ENCODE measurements around the gene SLC30A7. TPM values are rescaled to one million over a fixed set of nuclear protein-coding genes. Genes with fewer than 3 reads are reported as not detected.
A peak's percentile ranks its signal among the peaks of the same experiment; 100 is the strongest.
"Not testable (repeated sequence)": the region's sequence is repeated elsewhere in the genome, so short reads cannot be mapped to it uniquely, and the experiment has no call there.

The SLC30A7 gene
- total RNA-seq, 2 experiments from 2014 or later: 38.9 to 42.7 TPM

DNA sequence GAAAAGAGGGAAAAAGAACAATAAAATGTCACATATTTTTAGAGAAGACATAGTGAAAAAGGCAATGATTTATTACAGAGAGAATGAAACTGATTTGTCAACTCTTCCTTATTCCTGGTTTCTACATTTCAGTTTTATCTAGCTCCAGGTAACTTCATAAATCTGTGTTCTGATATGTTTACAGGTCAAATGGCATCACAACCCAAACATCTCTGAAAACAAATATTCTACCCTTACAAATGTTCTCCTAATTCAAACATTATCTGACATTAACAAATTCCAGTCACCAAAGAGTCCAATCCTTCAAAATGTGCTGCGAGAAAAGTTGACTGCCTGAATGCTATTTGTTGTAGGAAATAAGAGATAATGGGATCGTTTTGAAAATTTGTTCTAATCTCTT, 21.5 kb upstream of the SLC30A7 start:
- DNase-seq: no peak
- CTCF ChIA-PET: no interaction called here
- H3K27me3 Mint-ChIP-seq: no peaks in the 10 kb centered on the region
- POLR2A ChIA-PET: interaction anchor here (1.6 kb wide), 1 partner anchor 22 kb away, joined by 5 read pairs; the partner anchor contains the start of gene SLC30A7
- H3K9me3 Mint-ChIP-seq: no peaks in the 10 kb centered on the region
- no peak overlapping the region for H3K4me3 Mint-ChIP-seq
- H3K4me1 Mint-ChIP-seq: no peaks in the 10 kb centered on the region
- H3K36me3 Mint-ChIP-seq (ENCODE audit: low read depth): no peaks in the 10 kb centered on the region
- H3K27ac Mint-ChIP-seq: no peak overlapping the region

DNA sequence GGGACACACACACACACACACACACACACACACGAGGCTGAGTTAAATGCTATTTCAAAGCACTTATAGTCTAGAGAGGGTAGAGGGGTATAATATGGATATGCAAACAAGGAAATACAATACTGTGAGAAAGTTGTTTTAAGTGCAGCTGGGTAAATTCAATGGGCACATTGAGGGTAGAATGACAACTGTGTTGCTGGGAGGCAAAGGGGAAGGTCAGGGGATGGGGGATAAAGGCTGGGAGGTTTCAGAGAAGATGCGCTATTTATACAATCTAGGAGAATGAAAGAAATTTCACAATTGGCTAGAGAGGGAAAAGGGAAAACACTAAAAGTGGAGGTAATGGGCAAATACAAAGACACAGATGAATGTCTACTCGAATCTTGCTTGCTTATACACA, 20.7 kb upstream of the SLC30A7 start:
- no peak overlapping the region for H3K27ac Mint-ChIP-seq
- H3K9me3 Mint-ChIP-seq: no peaks in the 10 kb centered on the region
- no peak overlapping the region for H3K4me3 Mint-ChIP-seq
- H3K27me3 Mint-ChIP-seq: no peaks in the 10 kb centered on the region
- CTCF ChIA-PET: no interaction called here
- no peaks in the 10 kb centered on the region for H3K36me3 Mint-ChIP-seq (ENCODE audit: low read depth)
- POLR2A ChIA-PET: no interaction called here
- DNase-seq: no peak
- H3K4me1 Mint-ChIP-seq: no peaks in the 10 kb centered on the region

- ChIA-PET CTCF (no interaction called here), POLR2A (no interaction called here)
- no peak for DNase-seq
- H3K4me1 Mint-ChIP-seq: no peaks in the 10 kb centered on the region
- H3K36me3 Mint-ChIP-seq (ENCODE audit: low read depth): no peaks in the 10 kb centered on the region
- no peaks in the 10 kb centered on the region for H3K27me3 Mint-ChIP-seq
- H3K27ac Mint-ChIP-seq: no peak overlapping the region
- no peak overlapping the region for H3K4me3 Mint-ChIP-seq
- no peaks in the 10 kb centered on the region for H3K9me3 Mint-ChIP-seq
Measured at GRCh38 chr1:100876291-100876690, 19.6 kb upstream of the SLC30A7 start.

- H3K4me3 Mint-ChIP-seq: no peak overlapping the region
- no peaks in the 10 kb centered on the region for H3K9me3 Mint-ChIP-seq
- H3K27me3 Mint-ChIP-seq: no peaks in the 10 kb centered on the region
- no peak for DNase-seq
- ChIA-PET POLR2A (interaction anchor here (1.2 kb wide), 1 partner anchor 16 kb away, joined by 3 read pairs; no protein-coding TSS in a partner anchor), CTCF (interaction anchor here (0.8 to 1.6 kb wide), 2 partner anchors 11 to 16 kb away, joined by 3 to 6 read pairs; partner anchors contain the start of genes EXTL2 and SLC30A7)
- H3K4me1 Mint-ChIP-seq: no peaks in the 10 kb centered on the region
- H3K36me3 Mint-ChIP-seq (ENCODE audit: low read depth): no peaks in the 10 kb centered on the region
- H3K27ac Mint-ChIP-seq: no peak overlapping the region
Measured at GRCh38 chr1:100879422-100879821, 16.5 kb upstream of the SLC30A7 start.

GRCh38 chr1:100881687-100882086, 14.2 kb upstream of the SLC30A7 start:
- no peaks in the 10 kb centered on the region for H3K36me3 Mint-ChIP-seq (ENCODE audit: low read depth)
- POLR2A ChIA-PET: no interaction called here

DNA sequence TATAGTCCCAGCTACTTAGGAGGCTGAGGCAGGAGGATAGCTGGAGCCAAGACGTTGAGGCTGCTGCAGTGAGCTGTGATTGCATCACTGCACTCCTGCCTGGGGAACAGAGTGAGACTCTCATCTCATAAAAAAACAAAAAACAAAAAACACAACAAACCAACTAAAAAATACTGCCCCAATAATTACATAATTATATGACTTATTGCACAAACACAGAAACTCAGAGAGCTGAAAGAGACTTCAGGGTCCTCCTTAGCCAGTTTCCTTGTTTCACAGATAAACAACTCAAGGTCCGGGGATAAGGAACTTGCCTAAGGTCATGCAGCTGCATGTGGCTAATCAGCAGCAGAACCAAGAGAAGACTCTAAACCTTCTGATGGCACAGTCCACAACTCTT, 13.2 kb upstream of the SLC30A7 start:
- no peaks in the 10 kb centered on the region for H3K9me3 Mint-ChIP-seq
- no peak overlapping the region for H3K27ac Mint-ChIP-seq
- CTCF ChIA-PET: no interaction called here
- POLR2A ChIA-PET: no interaction called here
- no peak for DNase-seq
- no peak overlapping the region for H3K4me3 Mint-ChIP-seq
- no peaks in the 10 kb centered on the region for H3K4me1 Mint-ChIP-seq
- no peaks in the 10 kb centered on the region for H3K36me3 Mint-ChIP-seq (ENCODE audit: low read depth)
- H3K27me3 Mint-ChIP-seq: no peaks in the 10 kb centered on the region

More at GRCh38 chr1:100881687-100882086, 14.2 kb upstream of the SLC30A7 start:
- Mint-ChIP-seq H3K4me3 (no peak overlapping the region), H3K9me3 (no peaks in the 10 kb centered on the region), H3K27me3 (no peaks in the 10 kb centered on the region), H3K4me1 (no peaks in the 10 kb centered on the region), H3K27ac (no peak overlapping the region)
- DNase-seq: no peak
- CTCF ChIA-PET: interaction anchor here (1.3 kb wide), 1 partner anchor 10 kb away, joined by 3 read pairs; no protein-coding TSS in a partner anchor

- Mint-ChIP-seq H3K9me3 (peaks cover 8% of the 10 kb centered on the region), H3K27ac (no peak overlapping the region), H3K36me3 (ENCODE audit: low read depth) (peaks cover 5% of the 10 kb centered on the region), H3K4me1 (no peaks in the 10 kb centered on the region), H3K4me3 (no peak overlapping the region), H3K27me3 (no peaks in the 10 kb centered on the region)
- POLR2A ChIA-PET: no interaction called here
- no peak for DNase-seq
- CTCF ChIA-PET: interaction anchor here (1.5 kb wide), 1 partner anchor 15 kb away, joined by 3 read pairs; no protein-coding TSS in a partner anchor
Measured at GRCh38 chr1:100883963-100884362, 11.9 kb upstream of the SLC30A7 start.

DNA sequence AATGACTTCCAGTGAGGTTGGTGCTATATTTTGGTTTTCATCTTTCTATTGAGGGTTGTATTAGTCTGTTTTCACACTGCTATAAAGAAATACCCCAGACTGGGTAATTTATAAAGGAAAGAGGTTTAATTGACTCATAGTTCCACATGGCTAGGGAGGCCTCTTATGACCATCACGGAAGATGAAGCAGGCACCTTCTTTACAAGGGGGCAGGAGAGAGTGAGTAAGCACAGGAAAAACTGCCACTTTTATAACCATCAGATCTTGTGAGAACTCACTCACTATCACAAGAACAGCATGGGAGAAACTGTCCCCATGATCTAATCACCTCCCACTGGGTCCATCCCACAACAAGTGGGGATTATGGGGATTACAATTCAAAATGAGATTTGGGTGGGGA, 6.9 kb upstream of the SLC30A7 start:
- POLR2A ChIA-PET, CTCF ChIA-PET, H3K27me3 Mint-ChIP-seq, H3K4me3 Mint-ChIP-seq, H3K27ac Mint-ChIP-seq, DNase-seq: not testable (repeated sequence)
- H3K36me3 Mint-ChIP-seq (ENCODE audit: low read depth): peaks cover 24% of the 10 kb centered on the region
- H3K9me3 Mint-ChIP-seq: peaks cover 28% of the 10 kb centered on the region
- peaks cover 11% of the 10 kb centered on the region for H3K4me1 Mint-ChIP-seq

GRCh38 chr1:100889869-100890482, 5.9 kb upstream of the SLC30A7 start:
- Mint-ChIP-seq H3K4me1 (peaks cover 18% of the 10 kb centered on the region), H3K36me3 (ENCODE audit: low read depth) (peaks cover 24% of the 10 kb centered on the region), H3K9me3 (peaks cover 28% of the 10 kb centered on the region)
- POLR2A ChIA-PET, H3K27ac Mint-ChIP-seq, DNase-seq, CTCF ChIA-PET, H3K27me3 Mint-ChIP-seq, H3K4me3 Mint-ChIP-seq: not testable (repeated sequence)

DNA sequence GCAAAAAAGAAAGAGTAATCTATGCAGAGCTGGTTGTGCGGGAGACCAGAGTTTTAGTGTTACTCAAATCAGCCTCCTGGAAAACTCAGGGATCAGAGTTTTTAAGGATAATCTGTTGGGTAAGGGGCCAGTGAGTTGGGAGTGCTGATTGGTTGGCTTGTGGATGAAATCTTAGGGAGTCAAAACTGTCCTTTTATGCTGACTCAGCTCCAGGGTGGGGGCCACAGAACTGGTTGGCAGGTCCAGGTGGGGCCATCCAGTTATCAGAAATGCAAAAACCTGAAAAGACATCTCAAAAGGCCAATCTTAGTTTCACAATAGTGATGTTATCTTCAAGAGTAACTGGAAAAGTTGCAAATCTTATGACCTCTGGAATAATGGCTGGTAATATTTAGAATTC, 4.5 kb upstream of the SLC30A7 start:
- Mint-ChIP-seq H3K9me3 (peaks cover 28% of the 10 kb centered on the region), H3K27me3 (no peaks in the 10 kb centered on the region), H3K4me1 (peaks cover 19% of the 10 kb centered on the region), H3K4me3 (no peak overlapping the region), H3K27ac (no peak overlapping the region), H3K36me3 (ENCODE audit: low read depth) (peaks cover 30% of the 10 kb centered on the region)
- ChIA-PET POLR2A (no interaction called here), CTCF (no interaction called here)
- DNase-seq: no peak

DNA sequence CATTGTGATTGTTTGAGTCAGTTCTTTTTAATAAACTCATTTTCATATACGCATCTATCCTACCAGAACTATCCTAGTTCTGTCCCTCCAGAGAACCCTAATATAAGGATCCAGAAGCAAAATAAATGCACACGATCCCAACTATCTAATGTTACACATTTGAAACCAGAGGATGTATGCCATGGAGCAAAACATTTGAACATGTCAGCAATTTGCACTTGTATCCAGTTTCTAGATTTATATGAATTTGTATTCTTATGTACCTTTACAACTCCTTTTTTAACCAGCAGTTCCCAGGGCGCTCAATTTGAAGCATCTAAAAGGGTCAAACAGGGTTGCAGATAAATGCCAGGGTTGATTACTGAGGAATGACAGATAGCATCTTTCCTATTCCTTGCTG, 3.3 kb upstream of the SLC30A7 start:
- DNase-seq: no peak
- ChIA-PET CTCF (no interaction called here), POLR2A (no interaction called here)
- Mint-ChIP-seq H3K4me3 (no peak overlapping the region), H3K9me3 (peaks cover 28% of the 10 kb centered on the region), H3K27me3 (no peaks in the 10 kb centered on the region), H3K27ac (no peak overlapping the region), H3K36me3 (ENCODE audit: low read depth) (peaks cover 35% of the 10 kb centered on the region), H3K4me1 (peaks cover 28% of the 10 kb centered on the region)

- Mint-ChIP-seq H3K36me3 (ENCODE audit: low read depth) (peaks cover 34% of the 10 kb centered on the region), H3K27ac (no peak overlapping the region), H3K4me1 (peaks cover 38% of the 10 kb centered on the region), H3K4me3 (peak overlapping the region; percentile 44), H3K9me3 (peaks cover 20% of the 10 kb centered on the region), H3K27me3 (no peaks in the 10 kb centered on the region)
- DNase-seq: no peak
- POLR2A ChIA-PET: interaction anchor here (2.2 to 3.3 kb wide), 2 partner anchors 7 to 22 kb away, joined by 5 to 11 read pairs; no protein-coding TSS in a partner anchor
- CTCF ChIA-PET: interaction anchor here (4.2 kb wide), 1 partner anchor 416 kb away, joined by 17 read pairs; no protein-coding TSS in a partner anchor
Measured at GRCh38 chr1:100893718-100894117, 2.2 kb upstream of the SLC30A7 start.

DNA sequence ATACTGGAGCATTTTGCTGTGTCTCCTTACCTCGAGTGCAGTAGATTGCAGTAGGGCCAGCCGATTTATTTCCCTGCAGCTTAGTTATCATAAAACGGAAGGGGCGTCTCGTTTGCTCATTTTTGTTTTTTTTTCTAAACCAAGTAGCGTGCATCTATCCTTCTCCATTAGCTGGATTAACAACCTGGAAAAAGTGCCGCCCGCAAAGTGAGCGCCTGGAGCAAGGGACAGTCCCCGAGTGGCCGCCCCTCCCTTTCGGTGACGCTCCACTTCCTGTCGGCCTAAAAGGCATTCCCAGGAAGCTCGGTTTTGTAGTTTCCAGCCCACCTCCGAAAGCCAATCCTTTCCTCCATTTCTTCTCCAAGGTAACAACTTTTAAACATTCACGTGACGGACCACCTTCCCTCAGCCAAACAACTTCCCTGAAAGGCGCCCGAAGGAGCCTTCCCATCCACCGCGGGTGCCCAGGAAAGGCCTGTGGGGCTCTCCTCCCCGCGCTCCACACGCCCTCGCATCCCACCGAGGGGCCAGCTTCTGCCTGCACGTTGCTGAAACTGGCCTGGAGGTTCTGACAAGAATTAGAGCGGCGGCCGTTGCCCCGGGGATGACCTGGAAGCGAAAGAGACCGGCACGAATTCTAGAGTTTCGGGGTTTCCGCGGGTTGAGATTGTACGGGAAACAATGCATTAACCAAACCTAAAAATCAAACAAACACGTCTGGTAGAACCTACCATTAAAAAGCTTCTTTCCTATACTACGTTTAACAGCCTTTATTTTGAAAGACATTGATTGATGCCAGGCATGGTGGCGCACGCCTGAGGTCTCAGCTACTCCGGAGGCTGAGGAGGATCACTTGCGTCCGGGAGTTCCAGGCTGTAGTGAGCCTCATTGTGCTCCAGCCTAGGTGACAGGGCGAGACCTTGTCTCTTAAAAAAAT, 1.0 kb upstream of the SLC30A7 start, which contains the start of gene EXTL2:
Gene EXTL2, minus strand, starts transcription at position 240 of the 937 bp plus-strand sequence. CDS start 6,085 bp downstream, outside the sequence.
- peaks cover 48% of the 10 kb centered on the region for H3K4me1 Mint-ChIP-seq
- H3K36me3 Mint-ChIP-seq (ENCODE audit: low read depth): peaks cover 38% of the 10 kb centered on the region

More for the DNA sequence above, 1.0 kb upstream of the SLC30A7 start, which contains the start of gene EXTL2:
- POLR2A ChIA-PET: interaction anchor here (0.7 to 3.3 kb wide), 24 partner anchors 8 to 857 kb away, joined by 3 to 57 read pairs (median 4); partner anchors contain the start of genes CDC14A and S1PR1
- Mint-ChIP-seq H3K4me3 (peak within 1 kb of the TSS; percentile 89), H3K27me3 (no peaks in the 10 kb centered on the region), H3K9me3 (peaks cover 13% of the 10 kb centered on the region), H3K27ac (peak within 1 kb of the TSS; percentile 94)
- peak; percentile 62 for DNase-seq
- CTCF ChIA-PET: interaction anchor here (0.6 to 4.2 kb wide), 7 partner anchors 14 to 415 kb away, joined by 3 to 17 read pairs (median 5); no protein-coding TSS in a partner anchor

All from activated CD4-positive, alpha-beta memory T cell treated with anti-CD3 and anti-CD28 coated beads, Interleukin-2, amount 10 ng/mL, durations not matched to agents 7 days and 5 days (primary cell).